G401 (cell line): Measurements from ENCODE around the gene C11orf98. TPM values are rescaled to one million over a fixed set of nuclear protein-coding genes. Genes with fewer than 3 reads are reported as not detected.
"Not testable (repeated sequence)": the region's sequence is repeated elsewhere in the genome, so short reads cannot be mapped to it uniquely, and the experiment has no call there.

Experiments
- DNase-seq: peaks from one replicate; pipeline ENCODE4 v3.0.0-alpha.2; 2015; ENCODE audit warnings: low spot score
- in situ Hi-C: cut with HindIII; loops from 2 replicates; pipeline ENCODE4 v1.10.0; 2016; ENCODE audit warnings: low sequenced_read_pairs, mixed read lengths
- total RNA-seq: library from RNA; depleted of rRNA; stranded (reverse); fragments of >200 nt; shearing (Covaris generic); gene quantifications from 2 replicates; pipeline ENCODE4 v1.2.3, GENCODE V29; 2014; rRNA removed

Gene C11orf98
- total RNA-seq, 1 experiment from 2014 or later, result 157 TPM

- peak; percentile 98 for DNase-seq
- in situ Hi-C loops, result no loop called here
Observed at GRCh38 chr11:62621567-62622470, 43.2 kb downstream of the C11orf98 start, which contains the start of gene B3GAT3. Gene B3GAT3, minus strand, starts transcription at chr11:62621986. Its CDS starts 39 bp downstream, at chr11:62621947.

DNA sequence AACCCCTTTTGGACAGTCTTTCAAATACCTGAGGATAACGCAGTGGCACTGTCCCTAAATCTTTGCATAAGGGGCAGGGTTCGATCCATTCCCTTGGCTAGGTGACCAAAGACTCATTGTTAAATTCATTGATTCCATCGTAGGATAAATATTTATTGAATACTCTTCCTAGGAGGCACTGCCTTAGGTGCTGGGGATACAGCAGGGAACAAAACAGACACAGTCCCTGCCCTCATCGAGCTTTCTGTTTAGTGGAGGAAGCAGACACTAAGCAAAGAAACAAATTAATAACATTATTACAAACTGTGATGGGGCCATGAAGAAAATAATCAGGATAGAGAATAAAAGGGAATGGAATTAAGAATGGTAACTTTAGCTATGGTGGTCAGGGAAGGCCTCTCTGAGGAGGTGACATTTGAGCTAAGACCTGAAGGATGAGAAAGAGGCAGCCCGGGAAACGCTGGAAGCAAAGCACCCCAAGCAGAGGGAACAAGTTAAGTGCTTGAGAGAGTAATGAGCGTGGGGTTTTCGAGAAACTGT, 43.9 kb downstream of the C11orf98 start:
- in situ Hi-C loops, result no loop called here
- DNase-seq, result no peak

DNA sequence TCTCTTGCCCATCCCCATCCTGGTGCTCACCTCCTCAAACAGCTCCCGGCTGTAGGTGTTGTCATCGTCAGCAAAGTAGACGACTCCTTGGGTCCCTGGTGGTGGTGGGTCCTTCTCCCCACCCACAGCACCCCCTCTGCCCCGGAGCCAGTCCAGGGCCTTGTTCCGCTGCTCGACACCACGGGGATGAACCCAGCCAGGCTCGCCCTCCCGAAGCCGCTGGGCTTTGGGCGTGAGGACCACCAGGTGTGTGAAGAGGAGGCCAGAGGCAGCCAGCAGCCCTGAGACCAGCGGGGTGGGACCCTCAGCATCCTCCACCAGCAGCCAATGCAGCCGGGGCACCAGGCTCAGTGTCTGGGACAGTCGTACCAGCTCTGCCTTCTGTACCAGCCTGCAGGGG, 48.1 kb downstream of the C11orf98 start:
- DNase-seq, result not testable (repeated sequence)

DNA sequence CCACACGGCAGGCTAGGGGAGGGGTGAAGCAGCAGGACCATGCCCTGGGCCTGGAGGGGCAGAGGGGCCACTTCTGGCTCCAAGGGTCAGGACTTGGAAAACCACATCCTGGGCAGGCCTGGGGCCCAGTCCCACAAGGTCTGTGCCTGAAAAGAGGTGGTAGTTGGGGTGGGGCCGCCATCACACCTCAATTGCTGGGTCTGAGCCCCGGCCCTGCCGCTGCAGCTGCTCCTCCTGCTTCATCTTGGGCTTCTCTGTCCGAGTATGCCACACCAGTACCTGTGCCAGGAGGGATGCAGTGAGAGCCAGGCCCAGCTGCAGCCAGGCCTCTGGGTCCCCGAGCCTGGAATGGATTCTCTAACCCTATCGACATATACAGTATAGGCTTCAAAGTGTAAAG, 49.5 kb downstream of the C11orf98 start:
- DNase-seq, result no peak
- in situ Hi-C loops, result no loop called here

More for the DNA sequence above, 48.1 kb downstream of the C11orf98 start:
- in situ Hi-C loops, result not testable (repeated sequence)

GRCh38 chr11:62614275-62614674, 50.7 kb downstream of the C11orf98 start:
- in situ Hi-C loops, result no loop called here
- DNase-seq, result no peak

GRCh38 chr11:62613291-62613778, 51.7 kb downstream of the C11orf98 start:
- in situ Hi-C loops, result no loop called here
- DNase-seq, result peak; percentile 71

Other genes with a start within 250 kb of the C11orf98 start
- gene SCGB1A1, start 246.2 kb downstream of the C11orf98 start, total RNA-seq, result not detected in 2 replicates
- 161 and 197 TPM in 2 replicates for gene AHNAK, start 118.4 kb downstream of the C11orf98 start, total RNA-seq
- 3,525 and 3,828 TPM in 2 replicates for gene EEF1G, start 91.3 kb downstream of the C11orf98 start, total RNA-seq
- 16.5 and 17.6 TPM in 2 replicates for gene TUT1, start 73.7 kb downstream of the C11orf98 start, total RNA-seq
- 190 and 224 TPM in 2 replicates for gene MTA2, start 63.3 kb downstream of the C11orf98 start, total RNA-seq
- gene EML3, start 52.4 kb downstream of the C11orf98 start, total RNA-seq, result 33.2 and 55.7 TPM in 2 replicates
- gene ROM1, start 52.0 kb downstream of the C11orf98 start, total RNA-seq, result 14.2 and 14.9 TPM in 2 replicates
- gene B3GAT3, start 43.2 kb downstream of the C11orf98 start, total RNA-seq, result 58.5 and 67.4 TPM in 2 replicates
- gene GANAB, start 18.6 kb downstream of the C11orf98 start, total RNA-seq, result 289 and 394 TPM in 2 replicates
- 30.0 and 33.5 TPM in 2 replicates for gene INTS5, start 11.9 kb downstream of the C11orf98 start, total RNA-seq
- gene CSKMT, start 102 bp upstream of the C11orf98 start, total RNA-seq, result 12.7 and 13.5 TPM in 2 replicates
- 23.0 and 28.7 TPM in 2 replicates for gene UQCC3, start 6.5 kb upstream of the C11orf98 start, total RNA-seq
- 1.8 and 3.7 TPM in 2 replicates for gene LBHD1, start 7.1 kb upstream of the C11orf98 start, total RNA-seq
- gene UBXN1, start 13.9 kb upstream of the C11orf98 start, total RNA-seq, result 139 and 203 TPM in 2 replicates
- 0.07 and 0.12 TPM in 2 replicates for gene LRRN4CL, start 24.3 kb upstream of the C11orf98 start, total RNA-seq
- gene BSCL2, start 42.2 kb upstream of the C11orf98 start, total RNA-seq, result 48.7 and 59.6 TPM in 2 replicates
- 0.14 TPM in 1 of 2 replicates, not detected in the other for gene GNG3, start 42.5 kb upstream of the C11orf98 start, total RNA-seq
- 13.5 and 14.9 TPM in 2 replicates for gene HNRNPUL2, start 62.2 kb upstream of the C11orf98 start, total RNA-seq
- 34.3 and 47.2 TPM in 2 replicates for gene TTC9C, start 63.3 kb upstream of the C11orf98 start, total RNA-seq
- gene ZBTB3, start 89.0 kb upstream of the C11orf98 start, total RNA-seq, result 10.6 and 14.1 TPM in 2 replicates
- gene POLR2G, start 96.4 kb upstream of the C11orf98 start, total RNA-seq, result 96.3 and 110 TPM in 2 replicates
- gene TAF6L, start 106.2 kb upstream of the C11orf98 start, total RNA-seq, result 38.3 and 55.0 TPM in 2 replicates
- gene TMEM179B, start 122.2 kb upstream of the C11orf98 start, total RNA-seq, result 33.6 and 103 TPM in 2 replicates
- 52.9 and 55.5 TPM in 2 replicates for gene TMEM223, start 126.8 kb upstream of the C11orf98 start, total RNA-seq
- gene NXF1, start 140.2 kb upstream of the C11orf98 start, total RNA-seq, result 10.2 and 23.3 TPM in 2 replicates
- 40.9 and 49.0 TPM in 2 replicates for gene STX5, start 166.8 kb upstream of the C11orf98 start, total RNA-seq
- gene TEX54, start 167.6 kb upstream of the C11orf98 start, total RNA-seq, result not detected in 2 replicates
- gene WDR74, start 174.4 kb upstream of the C11orf98 start, total RNA-seq, result 103 and 110 TPM in 2 replicates
- gene SLC3A2, start 215.7 kb upstream of the C11orf98 start, total RNA-seq, result 225 and 239 TPM in 2 replicates